Esophagus muscularis mucosa (tissue), 4 donors: ENCODE results near the gene SART1. TPM values are rescaled to one million over a fixed set of nuclear protein-coding genes. Genes with fewer than 3 reads are reported as not detected.

Experiments
- DNase-seq: peaks from one replicate; pipeline ENCODE4 v3.0.0-alpha.2; 2017; ENCODE audit errors: extremely low spot score
- H3K27ac ChIP-seq, 4 donors: fragments of 200-600 bp; sonication (generic); replicated peaks in 1 of 4; 1 replicate in 3 of 4; 2 replicates in 1 of 4; pipeline ENCODE4 v1.5.1; 2016 to 2019; ENCODE audit warnings: mild to moderate bottlenecking in 1 of 4
- H3K27me3 ChIP-seq, 4 donors: fragments of 200-600 bp; sonication (generic); one replicate each; pipeline versions ENCODE4 v1.5.1 to v1.6.0; 2016 to 2019
- H3K36me3 ChIP-seq, 4 donors: fragments of 200-600 bp; sonication (generic); one replicate each; pipeline ENCODE4 v1.5.1; 2016 to 2019
- H3K4me1 ChIP-seq, 4 donors: fragments of 200-600 bp; sonication (generic); one replicate each; pipeline ENCODE4 v1.5.1; 2016 to 2019
- H3K4me3 ChIP-seq, 4 donors: fragments of 200-600 bp; sonication (generic); 1 replicate in 2 of 4; 2 replicates in 2 of 4; pipeline ENCODE4 v1.5.1; 2016 to 2019; ENCODE audit warnings: mild to moderate bottlenecking in 4 of 4, moderate library complexity in 1 of 4
- H3K9me3 ChIP-seq, 4 donors: fragments of 200-600 bp; sonication (generic); 1 replicate in 3 of 4; 2 replicates in 1 of 4; pipeline ENCODE4 v1.5.1; 2016 to 2019
- CTCF ChIP-seq, 3 experiments: fragments of 200-600 bp in 2 of 3; fragments of 450-650 bp in 1 of 3; sonication (generic) in 2 of 3; IDR thresholded peaks; one replicate each; pipeline ENCODE4 v1.5.1; 2017 to 2019; ENCODE audit warnings: antibody characterized with exemption in 3 of 3, mild to moderate bottlenecking in 2 of 3, moderate library complexity in 1 of 3
- EP300 ChIP-seq: sonication (generic); formaldehyde crosslinking; IDR thresholded peaks from one replicate; pipeline ENCODE4 v1.6.1; 2017; ENCODE audit warnings: antibody characterized with exemption
- POLR2A ChIP-seq: fragments of 450-650 bp; IDR thresholded peaks from one replicate; pipeline ENCODE4 v1.6.1; 2017; ENCODE audit warnings: antibody characterized with exemption, moderate library complexity, mild to moderate bottlenecking, low read depth
- POLR2AphosphoS5 ChIP-seq, 2 donors: sonication (generic); formaldehyde crosslinking; IDR thresholded peaks; one replicate each; pipeline ENCODE4 v1.6.1; 2017; ENCODE audit warnings: antibody characterized with exemption in 2 of 2
- WGBS: methylation state at CpG from one replicate; pipeline ENCODE4 v1.1.5; 2018; 5-methylcytosine and 5-hydroxymethylcytosine counted together
- intact Hi-C: fragments of 100-400 bp; cut with DNase I; formaldehyde crosslinking; loops from one replicate; pipeline ENCODE4 v1.15.1; 2023
- total RNA-seq, 4 donors: library from RNA; depleted of rRNA; stranded (reverse); fragments of >200 nt; gene quantifications; one replicate each; pipeline versions ENCODE4 v1.1.0 to v1.2.1, GENCODE V29; 2016

The SART1 gene
- total RNA-seq, 4 donors from 2014 or later: 47.8 to 65.0 (median 58.7) TPM

DNA sequence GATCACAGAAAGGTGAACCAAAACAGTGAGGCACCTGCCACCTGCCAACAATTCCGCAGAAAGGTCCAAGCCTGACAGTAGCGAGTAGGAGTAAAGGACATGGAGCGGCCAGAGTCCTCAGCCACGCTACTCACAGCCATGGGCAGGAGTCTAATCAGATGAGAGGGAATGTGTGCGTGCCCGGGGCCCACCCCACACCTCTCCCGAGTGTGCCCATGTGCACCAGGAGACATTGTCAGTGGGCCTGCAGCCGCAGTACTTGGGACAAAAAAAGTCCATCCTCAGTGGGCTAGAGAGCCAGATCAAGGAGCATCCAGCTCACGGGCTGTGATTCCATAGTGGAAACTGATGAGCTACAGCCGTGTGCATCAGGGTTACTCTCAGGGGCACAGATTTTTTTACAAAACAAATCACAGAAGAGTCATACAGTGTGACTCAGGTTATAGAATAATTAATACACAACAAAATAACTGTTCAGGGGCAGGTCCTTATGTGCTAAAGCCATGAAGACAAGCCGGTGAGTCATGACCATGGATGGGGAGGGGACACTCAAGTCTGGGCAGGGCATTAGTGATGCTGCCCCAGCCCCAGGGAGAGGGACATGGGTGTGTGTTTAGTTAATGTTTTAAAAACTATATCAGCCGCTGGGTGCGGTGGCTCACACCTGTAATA lies 12.0 kb downstream of the SART1 start:
- peaks cover 44 to 85% (median 68%) of the 10 kb centered on the region in 4 donors for H3K36me3 ChIP-seq
- DNase-seq: no peak
- no peak overlapping the region for H3K27ac ChIP-seq
- no peaks in the 10 kb centered on the region for H3K4me1 ChIP-seq
- no peaks in the 10 kb centered on the region for H3K27me3 ChIP-seq
- whole genome bisulfite sequencing: 93% methylated on average over 13 of the region's 13 CpGs
- intact Hi-C loops: no loop called here
- TF ChIP-seq EP300: no peak
- no peak for TF ChIP-seq POLR2A
- no peak for TF ChIP-seq CTCF (IDR thresholded peaks at IDR 0.05)
- TF ChIP-seq POLR2AphosphoS5 (IDR thresholded peaks at IDR 0.05): no peak
- H3K9me3 ChIP-seq: no peaks in the 10 kb centered on the region
- H3K4me3 ChIP-seq: no peak overlapping the region

DNA sequence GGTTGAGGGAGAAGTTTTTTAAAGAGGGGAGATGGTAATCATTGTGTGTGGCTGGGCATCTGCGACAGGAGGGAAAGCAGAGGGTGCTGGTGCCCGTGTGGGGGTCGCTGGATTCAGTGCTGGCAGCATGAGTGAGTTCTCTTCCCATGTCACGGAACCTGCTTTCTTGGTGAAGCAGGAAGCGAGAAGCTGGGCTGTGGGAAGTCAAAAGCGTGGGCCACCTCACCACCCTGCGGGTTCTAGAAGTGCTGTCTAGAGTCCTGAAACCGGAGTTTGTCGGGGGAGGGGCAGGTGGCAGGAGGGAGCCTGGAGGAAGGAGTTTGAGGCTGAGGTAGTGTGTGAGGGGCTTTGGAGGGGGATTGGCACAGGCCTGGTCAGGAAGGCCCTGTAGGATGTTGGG lies 14.2 kb downstream of the SART1 start:
- TF ChIP-seq CTCF (IDR thresholded peaks at IDR 0.05) (no peak), POLR2A (no peak), EP300 (no peak), POLR2AphosphoS5 (IDR thresholded peaks at IDR 0.05) (no peak)
- WGBS: 88% methylated on average over 9 of the region's 9 CpGs
- Histone ChIP-seq H3K4me1 (no peaks in the 10 kb centered on the region), H3K4me3 (no peak overlapping the region), H3K36me3 (peaks cover 37 to 83% (median 65%) of the 10 kb centered on the region in 4 donors), H3K27me3 (no peaks in the 10 kb centered on the region), H3K9me3 (no peaks in the 10 kb centered on the region), H3K27ac (no peak overlapping the region)
- intact Hi-C loops: no loop called here
- DNase-seq: no peak

- intact Hi-C loops: no loop called here
- no peaks in the 10 kb centered on the region for H3K27me3 ChIP-seq
- H3K9me3 ChIP-seq: no peaks in the 10 kb centered on the region
- H3K4me1 ChIP-seq: no peaks in the 10 kb centered on the region
- H3K27ac ChIP-seq: no peak overlapping the region
- H3K4me3 ChIP-seq: no peak overlapping the region
- DNase-seq: no peak
- H3K36me3 ChIP-seq: peaks cover 37 to 82% (median 64%) of the 10 kb centered on the region in 4 donors
- TF ChIP-seq POLR2AphosphoS5 (IDR thresholded peaks at IDR 0.05): no peak
- TF ChIP-seq POLR2A: no peak
- no peak for TF ChIP-seq EP300
- TF ChIP-seq CTCF (IDR thresholded peaks at IDR 0.05): no peak
- 88% methylated on average over 29 of the region's 43 CpGs for WGBS
Observed at GRCh38 chr11:65976216-65977176, 15.0 kb downstream of the SART1 start.

DNA sequence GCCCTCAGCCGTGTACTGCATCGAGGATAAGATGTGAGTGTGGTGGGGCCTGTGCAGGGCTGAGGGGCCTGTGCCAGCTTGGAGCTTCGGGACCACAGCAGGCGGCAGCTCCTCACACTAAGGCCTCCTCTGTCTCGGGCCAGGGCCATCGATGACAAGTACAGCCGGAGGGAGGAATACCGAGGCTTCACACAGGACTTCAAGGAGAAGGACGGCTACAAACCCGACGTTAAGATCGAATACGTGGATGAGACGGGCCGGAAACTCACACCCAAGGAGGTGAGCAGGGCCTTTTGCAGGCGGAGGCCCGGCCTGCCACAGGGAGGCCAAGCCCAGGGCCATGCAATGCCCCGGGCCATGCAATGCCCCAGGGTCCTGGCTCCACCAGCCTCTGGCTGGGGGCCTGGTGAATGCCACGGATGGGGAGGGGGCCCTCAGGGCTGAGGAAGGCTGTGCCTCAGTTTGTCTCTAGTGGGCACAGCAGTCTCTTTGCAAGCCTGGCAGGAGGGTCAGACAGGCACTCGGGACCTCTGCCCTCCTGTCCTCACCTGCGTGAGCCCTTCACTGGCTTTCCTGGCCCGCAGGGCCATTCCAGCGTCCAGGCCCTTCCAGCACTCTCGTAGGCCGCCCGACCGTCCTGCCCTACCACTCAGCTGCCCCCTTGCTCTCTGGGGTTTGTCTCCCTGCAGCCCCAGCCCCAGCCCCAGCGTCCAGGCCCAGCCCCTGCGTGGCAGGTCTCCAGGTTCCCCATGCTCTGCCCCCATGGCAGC lies 16.3 kb downstream of the SART1 start:
- 89% methylated on average over 19 of the region's 29 CpGs for WGBS
- DNase-seq: no peak
- no peak for TF ChIP-seq POLR2AphosphoS5 (IDR thresholded peaks at IDR 0.05)
- TF ChIP-seq CTCF (IDR thresholded peaks at IDR 0.05): no peak
- no peak for TF ChIP-seq POLR2A
- TF ChIP-seq EP300: no peak

More for the DNA sequence above, 16.3 kb downstream of the SART1 start:
- no peaks in the 10 kb centered on the region for H3K27me3 ChIP-seq
- no peaks in the 10 kb centered on the region for H3K9me3 ChIP-seq
- H3K36me3 ChIP-seq: peaks cover 37 to 69% (median 59%) of the 10 kb centered on the region in 4 donors
- no peak overlapping the region for H3K27ac ChIP-seq
- H3K4me1 ChIP-seq: no peaks in the 10 kb centered on the region
- H3K4me3 ChIP-seq: no peak overlapping the region
- intact Hi-C loops: no loop called here
